H9 (cell line): ENCODE data around the gene DYDC1. TPM values are rescaled to one million over a fixed set of nuclear protein-coding genes. Genes with fewer than 3 reads are reported as not detected.

Experiments used
- DNase-seq: peaks from one replicate; pipeline ENCODE4 v3.0.0-alpha.2; 2017
- H2AFZ ChIP-seq: one replicate; pipeline ENCODE4 v1.6.1; 2013; ENCODE audit warnings: mild to moderate bottlenecking, low read length, control low read depth, moderate library complexity
- H2AK5ac ChIP-seq: 2 replicates; pipeline ENCODE4 v1.6.1; 2013; ENCODE audit warnings: low read length, control low read depth, mixed read lengths; ENCODE audit not compliant: insufficient read length
- H2BK120ac ChIP-seq: one replicate; pipeline ENCODE4 v1.6.1; 2013; ENCODE audit warnings: low read depth, mild to moderate bottlenecking, low read length, control low read depth, inconsistent platforms; ENCODE audit not compliant: poor library complexity, severe bottlenecking
- H2BK12ac ChIP-seq: 2 replicates; pipeline ENCODE4 v1.6.1; 2013; ENCODE audit warnings: low read length, control low read depth, mixed read lengths, low read depth; ENCODE audit not compliant: insufficient read length
- H2BK15ac ChIP-seq: 2 replicates; pipeline ENCODE4 v1.6.1; 2013; ENCODE audit warnings: low read depth, low read length, control low read depth
- H2BK20ac ChIP-seq: one replicate; pipeline ENCODE4 v1.6.1; 2013; ENCODE audit warnings: low read depth, mild to moderate bottlenecking, low read length, control low read depth, inconsistent platforms; ENCODE audit not compliant: poor library complexity, severe bottlenecking
- H2BK5ac ChIP-seq: 2 replicates; pipeline ENCODE4 v1.6.1; 2013; ENCODE audit warnings: low read length, control low read depth, mixed read lengths; ENCODE audit not compliant: insufficient read length
- H3K14ac ChIP-seq: 2 replicates; pipeline ENCODE4 v1.6.1; 2013; ENCODE audit warnings: low read length, control low read depth; ENCODE audit not compliant: insufficient read depth
- H3K18ac ChIP-seq: 2 replicates; pipeline ENCODE4 v1.6.1; 2013; ENCODE audit warnings: low read depth, mild to moderate bottlenecking, mixed read lengths, low read length, control low read depth; ENCODE audit not compliant: insufficient read length
- H3K23ac ChIP-seq: 2 replicates; pipeline ENCODE4 v1.6.1; 2013; ENCODE audit warnings: low read length, control low read depth, mixed read lengths, low read depth; ENCODE audit not compliant: insufficient read length
- H3K23me2 ChIP-seq: 2 replicates; pipeline ENCODE4 v1.6.1; 2013; ENCODE audit warnings: low read depth, mild to moderate bottlenecking, mixed read lengths, low read length, control low read depth; ENCODE audit not compliant: insufficient read length, poor library complexity, severe bottlenecking
- H3K27ac ChIP-seq: 2 replicates; pipeline ENCODE4 v1.5.1; 2013; ENCODE audit warnings: low read length, control low read depth, mixed read lengths, low read depth; ENCODE audit not compliant: insufficient read length
- H3K27me3 ChIP-seq: 2 replicates; pipeline ENCODE4 v1.6.1; 2013; ENCODE audit warnings: low read length, control low read depth, inconsistent platforms; ENCODE audit not compliant: insufficient read depth
- H3K4ac ChIP-seq: 2 replicates; pipeline ENCODE4 v1.6.1; 2013; ENCODE audit warnings: low read depth, mild to moderate bottlenecking, control low read depth, inconsistent platforms, low read length, moderate library complexity
- H3K4me1 ChIP-seq: 2 replicates; pipeline ENCODE4 v1.6.1; 2013; ENCODE audit warnings: low read length, control low read depth, inconsistent platforms; ENCODE audit not compliant: insufficient read depth
- H3K4me2 ChIP-seq: 2 replicates; pipeline ENCODE4 v1.6.1; 2013; ENCODE audit warnings: low read length, control low read depth, mixed read lengths; ENCODE audit not compliant: insufficient read length, insufficient read depth
- H3K56ac ChIP-seq: 2 replicates; pipeline ENCODE4 v1.6.1; 2013; ENCODE audit warnings: low read depth, mild to moderate bottlenecking, mixed read lengths, low read length, control low read depth; ENCODE audit not compliant: insufficient read length
- H3K79me1 ChIP-seq: 2 replicates; pipeline ENCODE4 v1.6.1; 2013; ENCODE audit warnings: low read depth, mild to moderate bottlenecking, moderate library complexity, low read length, control low read depth, inconsistent platforms; ENCODE audit not compliant: insufficient read depth, poor library complexity, severe bottlenecking
- H3K79me2 ChIP-seq: 2 replicates; pipeline ENCODE4 v1.6.1; 2013; ENCODE audit warnings: low read length, control low read depth, inconsistent platforms; ENCODE audit not compliant: insufficient read depth
- H3K9ac ChIP-seq: 2 replicates; pipeline ENCODE4 v1.6.1; 2013; ENCODE audit warnings: low read length, control low read depth, mixed read lengths; ENCODE audit not compliant: insufficient read length; ENCODE audit errors: extremely low read depth
- H3K9me3 ChIP-seq: one replicate; pipeline ENCODE4 v1.6.1; 2013; ENCODE audit warnings: low read depth, low read length, inconsistent platforms; ENCODE audit not compliant: control insufficient read depth
- H3T11ph ChIP-seq: one replicate; pipeline ENCODE4 v1.6.1; 2013; ENCODE audit warnings: mild to moderate bottlenecking, low read length, control low read depth, inconsistent platforms
- H4K20me1 ChIP-seq: one replicate; pipeline ENCODE4 v1.6.1; 2013; ENCODE audit not compliant: control insufficient read depth, insufficient read length, insufficient read depth
- H4K5ac ChIP-seq: 2 replicates; pipeline ENCODE4 v1.6.1; 2013; ENCODE audit warnings: low read depth, mild to moderate bottlenecking, mixed read lengths, low read length, control low read depth; ENCODE audit not compliant: insufficient read length
- H4K8ac ChIP-seq: replicated peaks from 2 replicates; pipeline ENCODE4 v1.6.1; 2013; ENCODE audit warnings: low read length, control low read depth, mixed read lengths, low read depth; ENCODE audit not compliant: insufficient read length
- H4K91ac ChIP-seq: 2 replicates; pipeline ENCODE4 v1.6.1; 2013; ENCODE audit warnings: low read depth, mild to moderate bottlenecking, moderate library complexity, mixed read lengths, low read length, control low read depth; ENCODE audit not compliant: insufficient read length
- H3K27ac Mint-ChIP-seq, 3 experiments: 2 replicates in 2 of 3; 3 replicates in 1 of 3; pipeline ENCODE4 v1.8.0; 2020 to 2021; ENCODE audit warnings: mixed read lengths in 3 of 3, mild to moderate bottlenecking in 1 of 3, moderate library complexity in 1 of 3
- H3K27me3 Mint-ChIP-seq: 2 replicates; pipeline ENCODE4 v1.8.0; 2021; ENCODE audit warnings: low read depth, mild to moderate bottlenecking, moderate library complexity, mixed read lengths
- H3K36me3 Mint-ChIP-seq, 3 experiments: 2 replicates in 2 of 3; 3 replicates in 1 of 3; pipeline ENCODE4 v1.8.0; 2020 to 2021; ENCODE audit warnings: low read depth in 3 of 3, mixed read lengths in 3 of 3; ENCODE audit not compliant: insufficient read depth in 1 of 3
- H3K4me1 Mint-ChIP-seq, 2 experiments: 2 replicates each; pipeline ENCODE4 v1.8.0; 2020; ENCODE audit warnings: mixed read lengths in 2 of 2
- H3K4me3 Mint-ChIP-seq, 2 experiments: 2 replicates in 1 of 2; 3 replicates in 1 of 2; pipeline ENCODE4 v1.8.0; 2020 to 2021; ENCODE audit warnings: mild to moderate bottlenecking in 2 of 2, mixed read lengths in 2 of 2, moderate library complexity in 1 of 2
- H3K9me3 Mint-ChIP-seq, 2 experiments: 2 replicates in 1 of 2; 3 replicates in 1 of 2; pipeline ENCODE4 v1.8.0; 2020; ENCODE audit warnings: mild to moderate bottlenecking in 2 of 2, mixed read lengths in 2 of 2, moderate library complexity in 1 of 2
- WGBS: extraction: QIAGEN DNeasy Blood & Tissue Kit; methylation state at CpG from one replicate; pipeline ENCODE4 v1.1.7; 2013; ENCODE audit warnings: missing lambda C conversion rate, low lambda C conversion rate, mixed read lengths; ENCODE audit not compliant: insufficient read length; ENCODE audit errors: extremely low coverage; 5-methylcytosine and 5-hydroxymethylcytosine counted together
- total RNA-seq: library from RNA; stranded (reverse); gene quantifications from 2 replicates; pipeline ENCODE4 v1.2.1, GENCODE V29; 2021
- TF ChIP-seq, protein P1 (sequence below): fragments of 200-600 bp; sonication (generic); conservative IDR thresholded peaks from 3 replicates; pipeline ENCODE4 v1.8.0; 2021; ENCODE audit warnings: antibody characterized with exemption, mild to moderate bottlenecking

Gene DYDC1
- total RNA-seq, 1 experiment from 2014 or later: not detected

DNA sequence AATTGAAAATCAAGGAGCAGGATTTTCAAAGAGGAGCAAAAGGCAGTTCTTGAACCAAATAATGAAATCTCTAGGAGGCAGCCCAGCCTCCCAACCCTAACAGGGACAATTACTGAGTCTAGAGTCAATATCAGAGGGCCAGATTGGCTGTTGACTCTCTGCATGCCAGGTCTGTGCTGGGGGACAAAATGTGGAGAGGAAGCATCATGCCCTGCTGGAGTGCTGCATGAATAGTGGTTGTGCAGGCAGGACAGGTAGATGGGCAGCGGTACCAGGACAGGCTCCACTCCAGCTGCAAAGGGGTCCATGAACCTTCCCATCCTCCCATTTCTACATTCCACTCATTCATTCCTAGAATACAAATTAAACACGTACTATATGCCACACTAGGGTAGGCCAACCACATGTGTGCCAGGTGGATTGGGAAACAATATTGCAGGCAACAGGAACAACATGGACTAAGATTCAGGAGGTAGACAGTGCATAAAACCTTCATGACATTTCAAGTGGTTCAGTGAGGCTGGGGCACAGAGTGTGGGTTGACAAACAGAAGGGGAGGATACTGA, 36.7 kb downstream of the DYDC1 start:
- WGBS: no CpG with 5 or more reads among the region's 2 CpGs
- no peak overlapping the region for H3K27ac Mint-ChIP-seq
- Histone ChIP-seq H2BK120ac (no peak overlapping the region), H3T11ph (no peak overlapping the region), H2AK5ac (no peak overlapping the region), H2BK5ac (no peak overlapping the region), H3K18ac (no peak overlapping the region), H3K4me1 (no peaks in the 10 kb centered on the region), H3K27me3 (no peaks in the 10 kb centered on the region), H2BK20ac (no peak overlapping the region), H4K8ac (no peak overlapping the region), H2AFZ (no peak overlapping the region), H3K79me1 (no peaks in the 10 kb centered on the region), H3K4me2 (no peak overlapping the region), H3K56ac (no peak overlapping the region), H3K79me2 (no peaks in the 10 kb centered on the region), H3K9me3 (no peaks in the 10 kb centered on the region), H4K5ac (no peak overlapping the region), H3K4ac (no peak overlapping the region), H3K14ac (no peak overlapping the region), H3K9ac (no peak overlapping the region), H2BK12ac (no peak overlapping the region), H4K20me1 (no peaks in the 10 kb centered on the region), H2BK15ac (no peak overlapping the region), H4K91ac (no peak overlapping the region), H3K27ac (no peak overlapping the region), H3K23me2 (no peaks in the 10 kb centered on the region), H3K23ac (no peak overlapping the region)
- no peak for DNase-seq
- TF ChIP-seq, protein P1, sequence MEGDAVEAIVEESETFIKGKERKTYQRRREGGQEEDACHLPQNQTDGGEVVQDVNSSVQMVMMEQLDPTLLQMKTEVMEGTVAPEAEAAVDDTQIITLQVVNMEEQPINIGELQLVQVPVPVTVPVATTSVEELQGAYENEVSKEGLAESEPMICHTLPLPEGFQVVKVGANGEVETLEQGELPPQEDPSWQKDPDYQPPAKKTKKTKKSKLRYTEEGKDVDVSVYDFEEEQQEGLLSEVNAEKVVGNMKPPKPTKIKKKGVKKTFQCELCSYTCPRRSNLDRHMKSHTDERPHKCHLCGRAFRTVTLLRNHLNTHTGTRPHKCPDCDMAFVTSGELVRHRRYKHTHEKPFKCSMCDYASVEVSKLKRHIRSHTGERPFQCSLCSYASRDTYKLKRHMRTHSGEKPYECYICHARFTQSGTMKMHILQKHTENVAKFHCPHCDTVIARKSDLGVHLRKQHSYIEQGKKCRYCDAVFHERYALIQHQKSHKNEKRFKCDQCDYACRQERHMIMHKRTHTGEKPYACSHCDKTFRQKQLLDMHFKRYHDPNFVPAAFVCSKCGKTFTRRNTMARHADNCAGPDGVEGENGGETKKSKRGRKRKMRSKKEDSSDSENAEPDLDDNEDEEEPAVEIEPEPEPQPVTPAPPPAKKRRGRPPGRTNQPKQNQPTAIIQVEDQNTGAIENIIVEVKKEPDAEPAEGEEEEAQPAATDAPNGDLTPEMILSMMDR: no peak
- no peaks in the 10 kb centered on the region; a peak in 1 of 7 replicates for H3K36me3 Mint-ChIP-seq
- H3K4me1 Mint-ChIP-seq: peaks cover 0 to 7% of the 10 kb centered on the region in 2 experiments; a peak in 3 of 4 replicates
- H3K9me3 Mint-ChIP-seq: no peaks in the 10 kb centered on the region
- H3K4me3 Mint-ChIP-seq: no peak overlapping the region
- H3K27me3 Mint-ChIP-seq: 0 out of 2 replicates have a peak, but pooled peaks cover 2% of the 10 kb centered on the region
